Panc1 (cell line): ENCODE measurements around the gene KCP.
A peak's percentile ranks its signal among the peaks of the same experiment; 100 is the strongest.

ENCODE experiments used
- POLR2AphosphoS5 ChIP-seq: IDR thresholded peaks from 2 replicates; pipeline ENCODE4 v1.6.1; 2012; ENCODE audit warnings: mild to moderate bottlenecking, low read depth, low read length, moderate library complexity
- SIN3A ChIP-seq: IDR thresholded peaks from 2 replicates; pipeline ENCODE4 v1.6.1; 2012; ENCODE audit warnings: low read depth, mild to moderate bottlenecking, low read length, moderate library complexity, borderline replicate concordance; ENCODE audit not compliant: insufficient read depth
- TCF7L2 ChIP-seq: IDR thresholded peaks from 2 replicates; pipeline ENCODE4 v1.6.1; 2011; ENCODE audit warnings: mild to moderate bottlenecking, low read depth, low read length, inconsistent platforms
- TF ChIP-seq, protein P1 (sequence below), 2 experiments: IDR thresholded peaks; 2 replicates each; pipeline ENCODE4 v1.6.1; 2011 to 2012; ENCODE audit warnings: low read depth in 2 of 2, control low read depth in 1 of 2, low read length in 1 of 2, mild to moderate bottlenecking in 1 of 2, moderate library complexity in 1 of 2; ENCODE audit not compliant: insufficient read depth in 1 of 2
- TF ChIP-seq, protein P2 (sequence below): fragments of 450-650 bp; IDR thresholded peaks from 2 replicates; pipeline ENCODE4 v1.5.1; 2017; ENCODE audit warnings: mild to moderate bottlenecking

DNA sequence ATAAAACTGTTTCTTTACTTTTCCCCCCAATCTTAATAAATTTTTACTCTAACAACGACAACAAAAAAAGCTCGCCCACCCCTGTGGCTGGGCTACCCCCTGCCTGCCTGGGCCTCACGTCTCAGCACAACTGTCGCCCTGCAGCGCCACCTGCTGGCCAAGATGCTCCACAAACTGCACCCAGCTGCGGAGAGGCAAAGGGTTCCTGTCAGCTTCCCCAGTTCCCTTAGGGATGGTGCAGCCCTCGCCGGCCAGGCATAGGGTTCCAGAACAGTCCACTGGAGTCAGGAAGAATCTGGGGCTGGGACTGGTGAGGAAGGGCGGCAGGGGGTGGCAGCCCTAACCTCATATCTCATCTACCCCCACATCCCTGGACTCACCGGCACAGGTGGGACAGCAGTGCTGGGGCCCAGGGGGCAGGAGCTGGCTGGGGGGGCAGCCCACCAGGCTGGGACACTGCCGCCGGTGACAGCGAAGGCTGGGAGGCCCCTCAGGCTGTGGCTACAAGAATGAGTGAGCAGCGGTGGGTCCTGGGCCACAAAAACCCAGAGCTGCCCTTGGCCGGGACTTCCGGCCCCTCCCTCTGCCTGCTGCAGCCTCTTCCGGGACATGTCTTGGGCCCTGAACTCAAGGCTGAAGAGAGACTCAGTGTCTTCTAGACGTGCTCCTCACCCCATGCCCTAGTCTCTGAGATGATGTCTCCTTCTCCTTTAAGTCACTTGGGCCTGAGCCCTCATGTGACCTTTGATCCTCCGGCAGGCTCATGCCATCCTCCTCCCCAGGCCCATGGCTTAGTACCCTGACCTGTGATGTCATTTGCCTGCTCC, 26.7 kb downstream of the KCP start:
- TF ChIP-seq, protein P1, sequence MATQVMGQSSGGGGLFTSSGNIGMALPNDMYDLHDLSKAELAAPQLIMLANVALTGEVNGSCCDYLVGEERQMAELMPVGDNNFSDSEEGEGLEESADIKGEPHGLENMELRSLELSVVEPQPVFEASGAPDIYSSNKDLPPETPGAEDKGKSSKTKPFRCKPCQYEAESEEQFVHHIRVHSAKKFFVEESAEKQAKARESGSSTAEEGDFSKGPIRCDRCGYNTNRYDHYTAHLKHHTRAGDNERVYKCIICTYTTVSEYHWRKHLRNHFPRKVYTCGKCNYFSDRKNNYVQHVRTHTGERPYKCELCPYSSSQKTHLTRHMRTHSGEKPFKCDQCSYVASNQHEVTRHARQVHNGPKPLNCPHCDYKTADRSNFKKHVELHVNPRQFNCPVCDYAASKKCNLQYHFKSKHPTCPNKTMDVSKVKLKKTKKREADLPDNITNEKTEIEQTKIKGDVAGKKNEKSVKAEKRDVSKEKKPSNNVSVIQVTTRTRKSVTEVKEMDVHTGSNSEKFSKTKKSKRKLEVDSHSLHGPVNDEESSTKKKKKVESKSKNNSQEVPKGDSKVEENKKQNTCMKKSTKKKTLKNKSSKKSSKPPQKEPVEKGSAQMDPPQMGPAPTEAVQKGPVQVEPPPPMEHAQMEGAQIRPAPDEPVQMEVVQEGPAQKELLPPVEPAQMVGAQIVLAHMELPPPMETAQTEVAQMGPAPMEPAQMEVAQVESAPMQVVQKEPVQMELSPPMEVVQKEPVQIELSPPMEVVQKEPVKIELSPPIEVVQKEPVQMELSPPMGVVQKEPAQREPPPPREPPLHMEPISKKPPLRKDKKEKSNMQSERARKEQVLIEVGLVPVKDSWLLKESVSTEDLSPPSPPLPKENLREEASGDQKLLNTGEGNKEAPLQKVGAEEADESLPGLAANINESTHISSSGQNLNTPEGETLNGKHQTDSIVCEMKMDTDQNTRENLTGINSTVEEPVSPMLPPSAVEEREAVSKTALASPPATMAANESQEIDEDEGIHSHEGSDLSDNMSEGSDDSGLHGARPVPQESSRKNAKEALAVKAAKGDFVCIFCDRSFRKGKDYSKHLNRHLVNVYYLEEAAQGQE (IDR thresholded peaks at IDR 0.05; ENCODE audit: insufficient read depth in 1 of 2, low read depth in 2 of 2, low read length in 1 of 2), result no peak
- TF ChIP-seq, protein P2, sequence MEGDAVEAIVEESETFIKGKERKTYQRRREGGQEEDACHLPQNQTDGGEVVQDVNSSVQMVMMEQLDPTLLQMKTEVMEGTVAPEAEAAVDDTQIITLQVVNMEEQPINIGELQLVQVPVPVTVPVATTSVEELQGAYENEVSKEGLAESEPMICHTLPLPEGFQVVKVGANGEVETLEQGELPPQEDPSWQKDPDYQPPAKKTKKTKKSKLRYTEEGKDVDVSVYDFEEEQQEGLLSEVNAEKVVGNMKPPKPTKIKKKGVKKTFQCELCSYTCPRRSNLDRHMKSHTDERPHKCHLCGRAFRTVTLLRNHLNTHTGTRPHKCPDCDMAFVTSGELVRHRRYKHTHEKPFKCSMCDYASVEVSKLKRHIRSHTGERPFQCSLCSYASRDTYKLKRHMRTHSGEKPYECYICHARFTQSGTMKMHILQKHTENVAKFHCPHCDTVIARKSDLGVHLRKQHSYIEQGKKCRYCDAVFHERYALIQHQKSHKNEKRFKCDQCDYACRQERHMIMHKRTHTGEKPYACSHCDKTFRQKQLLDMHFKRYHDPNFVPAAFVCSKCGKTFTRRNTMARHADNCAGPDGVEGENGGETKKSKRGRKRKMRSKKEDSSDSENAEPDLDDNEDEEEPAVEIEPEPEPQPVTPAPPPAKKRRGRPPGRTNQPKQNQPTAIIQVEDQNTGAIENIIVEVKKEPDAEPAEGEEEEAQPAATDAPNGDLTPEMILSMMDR, result peak; percentile 97
- TF ChIP-seq POLR2AphosphoS5, result no peak
- no peak for TF ChIP-seq TCF7L2
- TF ChIP-seq SIN3A, result no peak
